ENCODE results near the gene UBE2O. TPM values are rescaled to one million over a fixed set of nuclear protein-coding genes. Genes with fewer than 3 reads are reported as not detected.

Gene UBE2O
- total RNA-seq, 1 donor from 2014 or later, result 20.9 TPM

DNA sequence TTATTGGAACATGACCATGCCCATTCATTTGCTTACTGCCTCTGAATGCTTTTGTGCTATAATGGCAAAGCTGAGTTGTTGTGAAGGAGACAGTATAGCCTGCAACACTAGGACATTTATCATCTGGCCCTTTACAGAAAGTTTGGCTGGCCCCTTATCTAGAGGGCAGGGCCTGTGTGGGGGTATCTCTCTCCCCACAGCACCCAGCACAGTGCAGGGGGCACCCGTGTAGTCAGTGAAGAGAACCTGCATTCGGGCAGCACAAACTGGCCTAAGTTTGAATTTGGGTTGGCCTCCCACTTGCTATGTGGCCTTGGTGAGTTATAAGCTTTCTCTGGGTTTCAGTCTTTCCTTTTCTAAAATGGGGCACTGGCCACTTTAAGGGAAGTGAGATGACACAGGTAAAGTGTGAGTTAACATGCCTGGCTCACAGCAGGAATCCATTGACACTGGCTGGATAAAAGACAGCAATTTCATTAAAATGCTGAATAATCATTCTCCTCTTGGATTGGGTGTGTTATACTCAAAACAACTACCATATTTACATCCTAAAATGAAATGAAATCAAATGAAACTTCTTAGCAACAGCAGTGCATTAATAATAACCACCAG, 12.1 kb downstream of the UBE2O start:
- Histone ChIP-seq H3K4me1 (ENCODE audit: control insufficient read depth in 3 of 3, insufficient read depth in 3 of 3, low read length in 3 of 3) (peaks cover 14 to 41% (median 27%) of the 10 kb centered on the region in 3 donors), H3K4me3 (ENCODE audit: low read length in 3 of 3) (no peak overlapping the region), H3K9ac (ENCODE audit: low read depth in 1 of 3, low read length in 3 of 3) (no peak overlapping the region), H3K27ac (ENCODE audit: low read depth, low read length) (no peak overlapping the region), H3K27me3 (ENCODE audit: control insufficient read depth in 3 of 3, insufficient read depth in 3 of 3, low read length in 3 of 3) (no peaks in the 10 kb centered on the region), H3K9me3 (ENCODE audit: control insufficient read depth in 3 of 3, low read length in 3 of 3) (no peaks in the 10 kb centered on the region), H3K36me3 (ENCODE audit: control insufficient read depth in 3 of 3, insufficient read depth in 3 of 3, low read length in 3 of 3) (no peaks in the 10 kb centered on the region)

DNA sequence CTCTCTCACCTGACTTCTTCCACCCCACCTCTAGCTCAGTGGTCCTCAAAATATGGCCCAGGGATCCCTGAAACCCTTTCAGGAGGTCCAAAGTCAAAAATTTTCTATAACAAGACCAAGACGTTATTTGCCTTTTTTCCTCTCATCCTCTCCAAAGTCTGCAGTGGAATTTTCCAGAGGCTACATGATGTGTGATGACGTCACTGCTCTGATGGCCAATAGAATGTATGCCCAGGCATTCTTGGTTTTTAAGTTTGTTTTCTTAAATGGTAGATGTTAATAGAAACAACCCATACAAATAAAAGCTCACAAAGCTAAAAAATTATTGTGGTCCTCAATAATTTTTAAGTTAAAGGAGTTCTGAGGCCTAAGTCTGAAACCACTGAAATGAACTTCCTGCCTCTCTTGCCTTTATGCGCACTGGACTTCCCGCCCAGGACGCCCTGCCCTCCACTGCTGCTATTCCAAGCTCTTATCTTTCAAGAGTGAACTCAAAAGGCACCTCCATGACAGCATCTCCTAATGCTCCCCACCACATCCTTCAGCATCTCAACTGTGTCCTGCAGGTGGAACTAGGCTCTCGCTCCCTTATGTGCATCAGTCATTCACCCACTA, 13.5 kb downstream of the UBE2O start:
- Histone ChIP-seq H3K4me3 (ENCODE audit: low read length in 3 of 3) (no peak overlapping the region), H3K36me3 (ENCODE audit: control insufficient read depth in 3 of 3, insufficient read depth in 3 of 3, low read length in 3 of 3) (peaks cover 0 to 2% (median 0%) of the 10 kb centered on the region in 3 donors), H3K27ac (ENCODE audit: low read depth, low read length) (no peak overlapping the region), H3K27me3 (ENCODE audit: control insufficient read depth in 3 of 3, insufficient read depth in 3 of 3, low read length in 3 of 3) (no peaks in the 10 kb centered on the region), H3K4me1 (ENCODE audit: control insufficient read depth in 3 of 3, insufficient read depth in 3 of 3, low read length in 3 of 3) (peaks cover 12 to 38% (median 19%) of the 10 kb centered on the region in 3 donors), H3K9me3 (ENCODE audit: control insufficient read depth in 3 of 3, low read length in 3 of 3) (no peaks in the 10 kb centered on the region), H3K9ac (ENCODE audit: low read depth in 1 of 3, low read length in 3 of 3) (no peak overlapping the region)

- Histone ChIP-seq H3K9ac (ENCODE audit: low read depth in 1 of 3, low read length in 3 of 3) (no peak overlapping the region), H3K27me3 (ENCODE audit: control insufficient read depth in 3 of 3, insufficient read depth in 3 of 3, low read length in 3 of 3) (no peaks in the 10 kb centered on the region), H3K4me3 (ENCODE audit: low read length in 3 of 3) (no peak overlapping the region), H3K27ac (ENCODE audit: low read depth, low read length) (no peak overlapping the region), H3K4me1 (ENCODE audit: control insufficient read depth in 3 of 3, insufficient read depth in 3 of 3, low read length in 3 of 3) (peaks cover 12 to 41% (median 23%) of the 10 kb centered on the region in 3 donors), H3K36me3 (ENCODE audit: control insufficient read depth in 3 of 3, insufficient read depth in 3 of 3, low read length in 3 of 3) (peaks cover 0 to 2% (median 0%) of the 10 kb centered on the region in 3 donors), H3K9me3 (ENCODE audit: control insufficient read depth in 3 of 3, low read length in 3 of 3) (no peaks in the 10 kb centered on the region)
Observed at GRCh38 chr17:76438906-76439305, 14.0 kb downstream of the UBE2O start.

DNA sequence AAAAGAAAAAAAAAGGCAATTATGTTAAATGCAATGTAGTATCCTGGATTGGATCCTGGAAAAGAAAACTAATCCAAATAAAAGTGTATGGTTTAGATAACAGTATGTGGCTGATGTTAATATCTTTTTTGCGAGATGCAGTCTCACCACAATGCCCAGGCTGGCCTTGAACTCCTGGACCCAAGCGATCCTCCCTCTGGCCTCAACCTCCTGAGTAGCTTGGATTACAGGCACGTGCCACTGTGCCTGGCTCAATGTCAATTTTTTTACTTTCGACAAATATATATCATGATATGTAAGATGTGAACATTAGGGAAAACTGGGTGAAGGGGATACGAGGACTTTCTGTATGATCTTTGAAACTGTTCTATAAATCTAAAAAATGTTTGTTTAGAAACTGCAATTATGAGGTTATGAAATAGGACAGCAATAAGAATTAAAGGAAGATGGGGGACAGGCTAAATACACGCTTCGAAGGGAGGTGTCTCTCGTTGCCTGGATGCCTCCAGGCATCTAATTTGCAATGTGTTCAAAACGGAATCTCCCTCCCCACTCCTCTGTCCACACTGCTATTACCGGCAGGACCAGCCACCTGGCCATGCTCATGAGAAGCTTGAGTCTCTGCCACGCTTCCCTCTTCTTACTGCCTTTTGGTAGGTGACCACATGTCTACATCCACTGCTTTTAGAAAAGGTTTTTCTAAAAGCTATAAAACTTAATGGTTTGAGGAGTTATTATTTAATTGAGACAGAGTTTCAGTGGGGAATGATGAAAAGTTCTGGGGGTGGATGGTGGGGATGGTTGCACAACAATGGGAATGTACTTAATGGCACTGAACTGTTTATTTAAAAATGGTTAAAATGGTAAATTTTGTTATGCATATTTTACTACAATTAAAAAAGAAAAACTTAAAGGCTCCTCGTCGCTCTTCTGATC, 15.2 kb downstream of the UBE2O start:
- Histone ChIP-seq H3K4me1 (ENCODE audit: control insufficient read depth in 3 of 3, insufficient read depth in 3 of 3, low read length in 3 of 3) (peaks cover 12 to 45% (median 25%) of the 10 kb centered on the region in 3 donors), H3K36me3 (ENCODE audit: control insufficient read depth in 3 of 3, insufficient read depth in 3 of 3, low read length in 3 of 3) (peaks cover 0 to 2% (median 0%) of the 10 kb centered on the region in 3 donors), H3K27me3 (ENCODE audit: control insufficient read depth in 3 of 3, insufficient read depth in 3 of 3, low read length in 3 of 3) (no peaks in the 10 kb centered on the region), H3K4me3 (ENCODE audit: low read length in 3 of 3) (no peak overlapping the region), H3K27ac (ENCODE audit: low read depth, low read length) (no peak overlapping the region), H3K9me3 (ENCODE audit: control insufficient read depth in 3 of 3, low read length in 3 of 3) (no peaks in the 10 kb centered on the region), H3K9ac (ENCODE audit: low read depth in 1 of 3, low read length in 3 of 3) (no peak overlapping the region)

GRCh38 chr17:76435751-76436150, 17.2 kb downstream of the UBE2O start:
- no peak overlapping the region for H3K9ac ChIP-seq (ENCODE audit: low read depth in 1 of 3, low read length in 3 of 3)
- H3K4me3 ChIP-seq (ENCODE audit: low read length in 3 of 3), result no peak overlapping the region
- no peaks in the 10 kb centered on the region for H3K9me3 ChIP-seq (ENCODE audit: control insufficient read depth in 3 of 3, low read length in 3 of 3)
- H3K27me3 ChIP-seq (ENCODE audit: control insufficient read depth in 3 of 3, insufficient read depth in 3 of 3, low read length in 3 of 3), result no peaks in the 10 kb centered on the region
- H3K4me1 ChIP-seq (ENCODE audit: control insufficient read depth in 3 of 3, insufficient read depth in 3 of 3, low read length in 3 of 3), result peaks cover 17 to 57% (median 43%) of the 10 kb centered on the region in 3 donors
- H3K36me3 ChIP-seq (ENCODE audit: control insufficient read depth in 3 of 3, insufficient read depth in 3 of 3, low read length in 3 of 3), result peaks cover 0 to 2% (median 0%) of the 10 kb centered on the region in 3 donors
- H3K27ac ChIP-seq (ENCODE audit: low read depth, low read length), result no peak overlapping the region

- H3K36me3 ChIP-seq (ENCODE audit: control insufficient read depth in 3 of 3, insufficient read depth in 3 of 3, low read length in 3 of 3), result peaks cover 0 to 2% (median 0%) of the 10 kb centered on the region in 3 donors
- H3K9ac ChIP-seq (ENCODE audit: low read depth in 1 of 3, low read length in 3 of 3), result no peak overlapping the region
- no peak overlapping the region for H3K27ac ChIP-seq (ENCODE audit: low read depth, low read length)
- no peaks in the 10 kb centered on the region for H3K27me3 ChIP-seq (ENCODE audit: control insufficient read depth in 3 of 3, insufficient read depth in 3 of 3, low read length in 3 of 3)
- no peak overlapping the region for H3K4me3 ChIP-seq (ENCODE audit: low read length in 3 of 3)
- peaks cover 18 to 60% (median 49%) of the 10 kb centered on the region in 3 donors for H3K4me1 ChIP-seq (ENCODE audit: control insufficient read depth in 3 of 3, insufficient read depth in 3 of 3, low read length in 3 of 3)
- H3K9me3 ChIP-seq (ENCODE audit: control insufficient read depth in 3 of 3, low read length in 3 of 3), result no peaks in the 10 kb centered on the region
Observed at GRCh38 chr17:76434870-76435269, 18.1 kb downstream of the UBE2O start.

DNA sequence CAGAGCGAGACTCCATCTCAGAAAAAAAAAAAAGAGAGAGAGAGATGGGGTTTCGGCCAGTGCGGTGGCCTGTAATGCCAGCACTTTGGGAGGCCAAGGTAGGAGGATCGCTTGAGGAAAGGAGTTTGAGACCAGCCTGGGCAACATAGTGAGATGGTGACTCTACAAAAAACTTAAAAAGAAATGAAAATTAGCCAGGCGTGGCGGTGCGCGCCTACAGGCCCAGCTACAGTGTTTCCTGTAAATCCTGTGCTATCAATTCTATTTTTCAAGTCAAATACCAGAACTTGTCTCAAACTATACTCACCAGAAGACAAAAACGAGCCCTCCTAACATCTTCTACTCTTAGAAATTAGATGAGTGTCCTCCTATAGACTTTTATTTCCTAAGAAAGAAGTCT, 19.3 kb downstream of the UBE2O start:
- H3K27me3 ChIP-seq (ENCODE audit: control insufficient read depth in 3 of 3, insufficient read depth in 3 of 3, low read length in 3 of 3), result no peaks in the 10 kb centered on the region
- no peak overlapping the region for H3K9ac ChIP-seq (ENCODE audit: low read depth in 1 of 3, low read length in 3 of 3)
- no peaks in the 10 kb centered on the region for H3K9me3 ChIP-seq (ENCODE audit: control insufficient read depth in 3 of 3, low read length in 3 of 3)
- no peak overlapping the region for H3K4me3 ChIP-seq (ENCODE audit: low read length in 3 of 3)
- H3K27ac ChIP-seq (ENCODE audit: low read depth, low read length), result no peak overlapping the region
- H3K36me3 ChIP-seq (ENCODE audit: control insufficient read depth in 3 of 3, insufficient read depth in 3 of 3, low read length in 3 of 3), result peaks cover 0 to 2% (median 0%) of the 10 kb centered on the region in 3 donors
- peaks cover 17 to 62% (median 48%) of the 10 kb centered on the region in 3 donors for H3K4me1 ChIP-seq (ENCODE audit: control insufficient read depth in 3 of 3, insufficient read depth in 3 of 3, low read length in 3 of 3)

GRCh38 chr17:76432712-76433336, 20.1 kb downstream of the UBE2O start:
- Histone ChIP-seq H3K27me3 (ENCODE audit: control insufficient read depth in 3 of 3, insufficient read depth in 3 of 3, low read length in 3 of 3) (no peaks in the 10 kb centered on the region), H3K36me3 (ENCODE audit: control insufficient read depth in 3 of 3, insufficient read depth in 3 of 3, low read length in 3 of 3) (peaks cover 0 to 2% (median 0%) of the 10 kb centered on the region in 3 donors), H3K27ac (ENCODE audit: low read depth, low read length) (peak overlapping the region; percentile 54), H3K9ac (ENCODE audit: low read depth in 1 of 3, low read length in 3 of 3) (no peak overlapping the region), H3K4me3 (ENCODE audit: low read length in 3 of 3) (peak overlapping the region in 1 of 3 donors; percentile 4), H3K4me1 (ENCODE audit: control insufficient read depth in 3 of 3, insufficient read depth in 3 of 3, low read length in 3 of 3) (peaks cover 15 to 61% (median 48%) of the 10 kb centered on the region in 3 donors), H3K9me3 (ENCODE audit: control insufficient read depth in 3 of 3, low read length in 3 of 3) (no peaks in the 10 kb centered on the region)

DNA sequence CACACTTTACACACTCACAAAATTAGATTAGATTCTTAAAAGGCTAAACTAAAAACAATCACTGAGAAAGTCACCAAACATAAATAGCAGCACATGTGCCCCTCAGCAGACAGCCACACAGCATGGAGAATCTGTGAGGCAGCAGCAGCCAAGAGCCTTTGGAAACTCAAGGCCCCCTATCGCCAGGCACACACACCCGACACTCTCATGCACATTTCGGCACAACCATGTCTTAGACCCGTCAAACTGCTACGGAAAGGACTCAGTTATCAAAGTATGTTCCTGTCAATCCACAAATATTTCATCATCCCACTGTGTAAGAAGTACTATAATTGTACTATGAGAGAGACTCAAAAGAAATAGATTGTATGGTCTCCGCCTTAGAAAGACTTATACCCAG, 20.9 kb downstream of the UBE2O start:
- Histone ChIP-seq H3K27ac (ENCODE audit: low read depth, low read length) (peak overlapping the region; percentile 54), H3K9ac (ENCODE audit: low read depth in 1 of 3, low read length in 3 of 3) (peak overlapping the region in 2 of 3 donors; percentile 44 to 69), H3K4me3 (ENCODE audit: low read length in 3 of 3) (peak overlapping the region in 2 of 3 donors; percentile 4 to 42), H3K9me3 (ENCODE audit: control insufficient read depth in 3 of 3, low read length in 3 of 3) (no peaks in the 10 kb centered on the region), H3K27me3 (ENCODE audit: control insufficient read depth in 3 of 3, insufficient read depth in 3 of 3, low read length in 3 of 3) (no peaks in the 10 kb centered on the region), H3K36me3 (ENCODE audit: control insufficient read depth in 3 of 3, insufficient read depth in 3 of 3, low read length in 3 of 3) (peaks cover 0 to 2% (median 0%) of the 10 kb centered on the region in 3 donors), H3K4me1 (ENCODE audit: control insufficient read depth in 3 of 3, insufficient read depth in 3 of 3, low read length in 3 of 3) (peaks cover 20 to 62% (median 53%) of the 10 kb centered on the region in 3 donors)

All from skeletal muscle tissue (tissue), 4 donors.